Stimulated activated naive CD8-positive, alpha-beta T cell treated with anti-CD3 and anti-CD28 coated beads, Interleukin-15, amount 100 ng/mL, for 72 hours (primary cell): Measurements from ENCODE around the gene ZNFX1.

Source experiments
- ATAC-seq: fragments of 150-1000 bp; cut with Tn5 transposase; 2 replicates; pipeline ENCODE4 v1.10.0; 2021; ENCODE audit warnings: mild to moderate bottlenecking, moderate library complexity
- DNase-seq, 2 donors: peaks; one replicate each; pipeline ENCODE4 v3.0.0; 2021 to 2022
- H3K27ac Mint-ChIP-seq, 2 donors: one replicate each; pipeline ENCODE4 v1.8.0; 2022; ENCODE audit warnings: mild to moderate bottlenecking in 2 of 2, mixed read lengths in 2 of 2, moderate library complexity in 2 of 2
- H3K27me3 Mint-ChIP-seq: one replicate; pipeline ENCODE4 v1.8.0; 2022; ENCODE audit warnings: mixed read lengths
- H3K4me1 Mint-ChIP-seq: one replicate; pipeline ENCODE4 v1.8.0; 2022; ENCODE audit warnings: mild to moderate bottlenecking, mixed read lengths
- H3K4me3 Mint-ChIP-seq, 2 donors: one replicate each; pipeline ENCODE4 v1.8.0; 2022; ENCODE audit warnings: mild to moderate bottlenecking in 2 of 2, mixed read lengths in 2 of 2, moderate library complexity in 1 of 2
- H3K9me3 Mint-ChIP-seq, 2 donors: one replicate each; pipeline ENCODE4 v1.8.0; 2022; ENCODE audit warnings: mixed read lengths in 2 of 2

The ZNFX1 gene

GRCh38 chr20:49256261-49256660 is 21.6 kb downstream of the ZNFX1 start:
- ATAC-seq (no peak), DNase-seq (no peak)
- H3K27ac Mint-ChIP-seq: peak overlapping the region in 1 of 2 donors; percentile 13
- no peaks in the 10 kb centered on the region for H3K9me3 Mint-ChIP-seq
- H3K4me3 Mint-ChIP-seq: no peak overlapping the region
- H3K4me1 Mint-ChIP-seq: peaks cover 22% of the 10 kb centered on the region
- no peaks in the 10 kb centered on the region for H3K27me3 Mint-ChIP-seq

GRCh38 chr20:49252556-49253350 is 25.1 kb downstream of the ZNFX1 start:
- Mint-ChIP-seq H3K4me1 (no peaks in the 10 kb centered on the region), H3K27ac (no peak overlapping the region), H3K27me3 (no peaks in the 10 kb centered on the region), H3K4me3 (no peak overlapping the region), H3K9me3 (no peaks in the 10 kb centered on the region)
- no peak for ATAC-seq
- no peak for DNase-seq

- no peaks in the 10 kb centered on the region for H3K9me3 Mint-ChIP-seq
- peaks cover 5% of the 10 kb centered on the region for H3K4me1 Mint-ChIP-seq
- no peak for DNase-seq
- no peak overlapping the region for H3K4me3 Mint-ChIP-seq
- ATAC-seq: no peak
- no peaks in the 10 kb centered on the region for H3K27me3 Mint-ChIP-seq
- no peak overlapping the region for H3K27ac Mint-ChIP-seq
Measured at GRCh38 chr20:49248879-49249665, 28.8 kb downstream of the ZNFX1 start.

GRCh38 chr20:49248301-49248700 is 29.6 kb downstream of the ZNFX1 start:
- no peaks in the 10 kb centered on the region for H3K27me3 Mint-ChIP-seq
- H3K4me3 Mint-ChIP-seq: no peak overlapping the region
- H3K9me3 Mint-ChIP-seq: no peaks in the 10 kb centered on the region
- ATAC-seq: no peak
- peaks cover 5% of the 10 kb centered on the region for H3K4me1 Mint-ChIP-seq
- no peak for DNase-seq
- H3K27ac Mint-ChIP-seq: peak overlapping the region; percentile 6 to 96

- Mint-ChIP-seq H3K4me1 (peaks cover 5% of the 10 kb centered on the region), H3K27me3 (no peaks in the 10 kb centered on the region), H3K4me3 (no peak overlapping the region), H3K27ac (peak overlapping the region; percentile 72 to 96), H3K9me3 (no peaks in the 10 kb centered on the region)
- no peak for DNase-seq
- no peak for ATAC-seq
Measured at GRCh38 chr20:49247792-49248191, 30.1 kb downstream of the ZNFX1 start.

- no peak for ATAC-seq
- DNase-seq: no peak
- peak overlapping the region; percentile 72 to 96 for H3K27ac Mint-ChIP-seq
Measured at GRCh38 chr20:49247169-49247723, 30.6 kb downstream of the ZNFX1 start.

GRCh38 chr20:49245921-49246740 is 31.7 kb downstream of the ZNFX1 start:
- Mint-ChIP-seq H3K27me3 (no peaks in the 10 kb centered on the region), H3K4me3 (no peak overlapping the region), H3K27ac (peak overlapping the region in 1 of 2 donors; percentile 42), H3K4me1 (peaks cover 5% of the 10 kb centered on the region), H3K9me3 (no peaks in the 10 kb centered on the region)
- peak; percentile 9 to 30 for DNase-seq
- peak; percentile 84 for ATAC-seq

More at GRCh38 chr20:49247169-49247723, 30.6 kb downstream of the ZNFX1 start:
- Mint-ChIP-seq H3K27me3 (no peaks in the 10 kb centered on the region), H3K4me3 (no peak overlapping the region), H3K9me3 (no peaks in the 10 kb centered on the region), H3K4me1 (peaks cover 5% of the 10 kb centered on the region)

GRCh38 chr20:49237531-49237930 is 40.3 kb downstream of the ZNFX1 start:
- Mint-ChIP-seq H3K27me3 (no peaks in the 10 kb centered on the region), H3K27ac (peak overlapping the region in 1 of 2 donors; percentile 17), H3K4me3 (no peak overlapping the region), H3K9me3 (no peaks in the 10 kb centered on the region), H3K4me1 (peaks cover 7% of the 10 kb centered on the region)
- no peak for DNase-seq
- no peak for ATAC-seq

GRCh38 chr20:49236301-49236700 is 41.6 kb downstream of the ZNFX1 start:
- DNase-seq: no peak
- Mint-ChIP-seq H3K4me1 (peaks cover 7% of the 10 kb centered on the region), H3K27me3 (no peaks in the 10 kb centered on the region), H3K27ac (no peak overlapping the region), H3K9me3 (no peaks in the 10 kb centered on the region), H3K4me3 (no peak overlapping the region)
- no peak for ATAC-seq

GRCh38 chr20:49234831-49235230 is 43.0 kb downstream of the ZNFX1 start:
- Mint-ChIP-seq H3K27ac (peak overlapping the region in 1 of 2 donors; percentile 50), H3K4me1 (peaks cover 20% of the 10 kb centered on the region), H3K9me3 (no peaks in the 10 kb centered on the region), H3K27me3 (no peaks in the 10 kb centered on the region), H3K4me3 (no peak overlapping the region)
- ATAC-seq: no peak
- no peak for DNase-seq

- Mint-ChIP-seq H3K9me3 (no peaks in the 10 kb centered on the region), H3K4me3 (no peak overlapping the region), H3K27me3 (no peaks in the 10 kb centered on the region), H3K4me1 (peaks cover 20% of the 10 kb centered on the region), H3K27ac (no peak overlapping the region)
- no peak for ATAC-seq
- no peak for DNase-seq
Measured at GRCh38 chr20:49233226-49233625, 44.6 kb downstream of the ZNFX1 start.

- Mint-ChIP-seq H3K4me3 (no peak overlapping the region), H3K4me1 (peaks cover 20% of the 10 kb centered on the region), H3K27me3 (no peaks in the 10 kb centered on the region), H3K9me3 (no peaks in the 10 kb centered on the region), H3K27ac (no peak overlapping the region)
- DNase-seq: no peak
- ATAC-seq: no peak
Measured at GRCh38 chr20:49231471-49231870, 46.4 kb downstream of the ZNFX1 start.

GRCh38 chr20:49230561-49231133 is 47.2 kb downstream of the ZNFX1 start:
- DNase-seq: no peak
- Mint-ChIP-seq H3K4me1 (peaks cover 22% of the 10 kb centered on the region), H3K4me3 (no peak overlapping the region), H3K27ac (peak overlapping the region; percentile 55 to 95), H3K27me3 (no peaks in the 10 kb centered on the region), H3K9me3 (no peaks in the 10 kb centered on the region)
- no peak for ATAC-seq

GRCh38 chr20:49230021-49230420 is 47.8 kb downstream of the ZNFX1 start:
- Mint-ChIP-seq H3K4me1 (peaks cover 24% of the 10 kb centered on the region), H3K9me3 (no peaks in the 10 kb centered on the region), H3K27me3 (no peaks in the 10 kb centered on the region), H3K27ac (peak overlapping the region in 1 of 2 donors; percentile 71), H3K4me3 (no peak overlapping the region)
- ATAC-seq: no peak
- DNase-seq: no peak

- Mint-ChIP-seq H3K27me3 (no peaks in the 10 kb centered on the region), H3K27ac (peak overlapping the region in 1 of 2 donors; percentile 65), H3K9me3 (no peaks in the 10 kb centered on the region), H3K4me1 (peaks cover 18% of the 10 kb centered on the region), H3K4me3 (no peak overlapping the region)
- DNase-seq: no peak
- ATAC-seq: no peak
Measured at GRCh38 chr20:49229381-49229780, 48.5 kb downstream of the ZNFX1 start.
